Nucleus accumbens (tissue), 56 donors: ENCODE measurements around the gene TAOK3.
"Not testable (repeated sequence)": the region's sequence is repeated elsewhere in the genome, so short reads cannot be mapped to it uniquely, and the experiment has no call there.

Experiments used
- DNase-seq, 56 donors: peaks; one replicate each; lab custom pipeline; 2025; lab: John Stamatoyannopoulos, UW

Gene TAOK3

DNA sequence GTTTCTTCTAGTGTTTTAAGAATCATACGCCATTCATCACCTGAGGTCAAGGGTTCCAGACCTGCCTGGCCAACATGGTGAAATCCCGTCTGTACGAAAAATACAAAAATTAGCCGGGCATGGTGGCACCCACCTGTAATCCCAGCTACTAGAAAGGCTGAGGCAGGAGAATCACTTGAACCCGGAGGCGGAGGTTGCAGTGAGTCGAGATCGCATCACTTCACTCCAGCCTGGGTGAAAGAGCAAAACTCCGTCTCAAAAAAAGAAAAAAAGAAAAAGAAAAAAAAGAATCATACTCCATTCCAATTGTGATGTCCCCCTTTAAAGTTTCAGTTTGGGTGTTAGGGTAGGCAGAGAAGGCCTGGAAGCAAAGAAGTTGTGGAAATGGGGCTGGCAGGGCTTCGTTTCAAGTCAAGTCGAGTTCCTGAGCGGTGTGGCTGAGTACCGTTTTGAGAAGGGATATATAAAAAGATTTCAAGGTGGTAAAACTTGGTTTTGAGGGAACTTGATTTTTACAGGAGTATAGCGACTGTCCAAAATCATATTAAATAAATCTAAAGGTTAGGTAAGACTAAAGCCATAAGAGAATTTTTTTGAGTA, 1.5 kb upstream of the TAOK3 start:
- no peak for DNase-seq

DNA sequence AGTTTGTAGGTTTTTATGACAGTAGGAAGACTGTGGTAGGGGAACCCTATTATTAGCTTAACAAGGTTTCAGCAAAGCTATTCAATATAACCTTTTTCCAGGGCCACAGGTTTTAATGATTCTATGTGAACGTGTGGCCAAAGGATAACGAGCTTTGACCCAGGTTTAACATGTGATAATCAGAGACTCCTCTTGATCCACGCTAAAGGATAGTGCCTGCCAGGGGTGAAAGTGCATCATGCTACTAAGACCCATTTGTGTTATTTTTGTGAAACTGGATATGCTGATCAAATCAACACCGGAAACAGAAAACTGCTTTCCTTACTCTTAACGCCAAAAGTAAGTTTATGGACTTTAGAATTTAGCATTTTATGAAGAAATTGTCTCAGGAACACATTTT, 909 bp upstream of the TAOK3 start:
- no peak for DNase-seq

DNA sequence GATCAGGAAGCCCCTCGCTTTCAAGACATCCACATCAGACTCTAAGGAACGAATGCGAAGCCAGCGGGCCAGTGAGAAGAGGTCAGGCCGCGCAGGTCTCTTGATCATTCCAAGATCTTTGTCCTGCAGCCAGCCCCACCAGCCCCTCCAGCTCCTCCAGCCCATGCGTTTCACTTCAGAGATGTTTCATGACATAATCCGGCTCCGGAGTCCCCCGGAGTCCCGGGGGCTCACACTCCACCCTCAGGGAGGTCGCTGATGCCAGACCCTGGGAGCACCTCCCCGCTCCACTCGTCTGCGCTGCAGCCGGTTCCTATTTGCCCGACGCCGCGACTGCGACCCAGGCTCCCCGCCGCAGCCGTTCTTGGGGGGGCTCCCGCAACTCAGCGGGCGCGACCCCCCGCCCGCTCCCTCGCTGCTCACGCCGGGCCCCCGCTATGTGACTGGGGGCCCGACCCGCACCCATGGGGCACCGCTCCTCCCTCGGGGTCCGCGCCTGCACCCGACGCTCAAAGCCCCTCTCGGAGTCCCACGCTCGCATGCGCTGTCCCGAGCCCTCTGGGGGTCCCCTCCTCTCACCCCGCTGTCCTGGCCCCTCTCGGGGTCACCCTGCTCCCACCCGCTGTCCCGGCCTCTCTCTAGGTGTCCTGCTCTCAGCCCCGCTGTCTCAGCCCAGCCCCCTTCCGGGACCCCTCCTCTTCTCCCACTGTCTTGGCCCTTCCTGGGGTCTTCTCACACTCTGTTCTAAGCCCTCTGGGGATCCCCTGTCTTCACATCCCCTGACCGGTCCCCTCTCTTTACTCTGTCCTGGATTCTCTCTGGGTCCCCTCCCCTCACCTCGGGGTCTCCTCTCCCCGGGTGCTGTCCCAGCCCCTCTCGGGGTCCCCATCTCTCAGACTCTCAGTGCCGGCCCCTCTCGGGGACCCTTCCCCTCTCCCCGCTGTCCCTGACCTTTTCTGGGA, 1.1 kb downstream of the TAOK3 start:
- peak in 14 of 56 donors; percentile 6 to 44 (median 14) for DNase-seq

DNA sequence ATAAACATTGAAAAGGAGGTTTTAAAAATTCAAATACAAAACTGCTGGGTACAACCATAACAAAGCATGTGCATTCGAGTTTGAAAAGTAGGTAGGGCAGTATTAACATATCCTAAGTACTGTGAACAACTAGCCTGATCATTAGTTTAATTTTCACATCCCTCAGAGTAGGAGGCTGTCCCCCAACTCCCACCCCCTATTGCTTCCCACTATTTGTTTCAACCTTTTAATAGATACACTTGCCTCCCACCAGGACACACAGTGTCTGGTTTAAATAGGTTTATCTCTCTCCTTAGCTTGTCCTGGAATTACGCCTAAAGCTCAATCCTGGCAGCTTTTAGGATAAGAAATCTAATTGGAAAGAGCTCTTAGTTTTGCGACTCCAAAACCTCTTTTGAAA, 2.1 kb downstream of the TAOK3 start:
- no peak for DNase-seq

DNA sequence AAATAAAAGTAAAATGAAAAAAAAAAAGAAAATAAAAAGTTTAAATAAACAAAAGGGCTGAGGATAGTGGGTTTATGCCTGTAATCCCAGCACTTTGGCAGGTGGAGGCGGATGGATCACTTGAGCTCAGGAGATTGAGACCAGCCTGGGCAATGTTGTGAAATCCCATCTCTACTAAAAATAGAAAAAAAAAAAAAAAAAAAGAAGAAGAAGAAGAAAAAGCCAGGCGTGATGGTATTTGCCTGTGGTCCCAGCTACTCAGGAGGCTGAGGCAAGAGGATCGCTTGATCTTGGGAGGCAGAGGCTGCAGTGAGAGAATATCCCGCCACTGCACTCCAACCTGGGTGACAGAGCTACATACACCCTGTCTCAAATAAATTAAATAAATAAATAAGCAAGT, 3.9 kb downstream of the TAOK3 start:
- no peak for DNase-seq

DNA sequence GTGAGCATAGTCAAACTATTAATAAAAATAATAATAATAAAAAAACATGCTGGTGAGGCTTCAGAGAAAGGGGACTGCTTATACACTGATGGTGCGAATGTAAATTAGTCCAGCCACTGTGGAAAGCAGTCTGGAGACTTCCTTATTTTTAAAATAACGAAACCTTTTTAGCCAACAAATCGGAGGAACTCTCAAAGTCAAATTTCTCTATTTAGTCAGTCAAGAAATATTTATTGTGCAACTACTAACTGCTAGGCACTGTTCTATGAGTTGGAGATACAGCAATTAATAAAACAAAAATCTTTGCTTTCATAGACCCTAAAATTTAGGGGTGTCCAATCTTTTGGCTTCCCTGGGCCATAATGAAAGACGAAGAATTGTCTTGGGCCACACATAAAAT, 10.8 kb downstream of the TAOK3 start:
- DNase-seq: no peak

DNA sequence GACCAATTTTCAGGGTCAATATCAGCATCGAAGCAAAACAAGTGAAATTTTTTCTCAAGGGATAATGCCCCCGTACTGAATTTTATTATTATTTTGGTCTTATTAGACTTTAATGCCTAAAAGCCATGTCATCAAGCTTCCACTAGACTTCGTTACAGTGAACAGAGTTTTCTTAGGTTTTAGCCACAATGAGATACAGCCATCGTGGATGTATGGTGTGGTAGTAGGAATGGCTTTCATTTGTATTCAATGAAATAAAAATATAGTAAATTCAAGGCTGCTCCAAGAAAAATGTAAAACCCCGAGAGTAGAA, 11.7 kb downstream of the TAOK3 start:
- DNase-seq: no peak

DNA sequence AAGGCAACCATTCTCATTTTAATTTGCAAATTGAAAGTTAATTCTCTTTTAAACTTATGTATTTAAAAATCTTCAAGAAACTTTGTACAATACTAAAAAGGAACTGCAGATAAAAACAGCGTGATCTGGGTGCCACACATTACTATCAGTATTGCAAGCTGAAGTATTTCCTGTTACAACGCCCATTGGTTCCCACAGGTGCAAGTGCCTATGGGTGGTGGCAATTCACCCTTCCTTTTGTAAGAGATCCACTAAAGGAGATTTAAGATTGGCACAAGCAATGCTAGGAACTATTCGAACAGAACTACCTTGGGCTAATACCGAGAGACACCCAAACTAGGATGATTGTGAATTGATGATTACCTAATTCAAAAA, 13.2 kb downstream of the TAOK3 start:
- no peak for DNase-seq

DNA sequence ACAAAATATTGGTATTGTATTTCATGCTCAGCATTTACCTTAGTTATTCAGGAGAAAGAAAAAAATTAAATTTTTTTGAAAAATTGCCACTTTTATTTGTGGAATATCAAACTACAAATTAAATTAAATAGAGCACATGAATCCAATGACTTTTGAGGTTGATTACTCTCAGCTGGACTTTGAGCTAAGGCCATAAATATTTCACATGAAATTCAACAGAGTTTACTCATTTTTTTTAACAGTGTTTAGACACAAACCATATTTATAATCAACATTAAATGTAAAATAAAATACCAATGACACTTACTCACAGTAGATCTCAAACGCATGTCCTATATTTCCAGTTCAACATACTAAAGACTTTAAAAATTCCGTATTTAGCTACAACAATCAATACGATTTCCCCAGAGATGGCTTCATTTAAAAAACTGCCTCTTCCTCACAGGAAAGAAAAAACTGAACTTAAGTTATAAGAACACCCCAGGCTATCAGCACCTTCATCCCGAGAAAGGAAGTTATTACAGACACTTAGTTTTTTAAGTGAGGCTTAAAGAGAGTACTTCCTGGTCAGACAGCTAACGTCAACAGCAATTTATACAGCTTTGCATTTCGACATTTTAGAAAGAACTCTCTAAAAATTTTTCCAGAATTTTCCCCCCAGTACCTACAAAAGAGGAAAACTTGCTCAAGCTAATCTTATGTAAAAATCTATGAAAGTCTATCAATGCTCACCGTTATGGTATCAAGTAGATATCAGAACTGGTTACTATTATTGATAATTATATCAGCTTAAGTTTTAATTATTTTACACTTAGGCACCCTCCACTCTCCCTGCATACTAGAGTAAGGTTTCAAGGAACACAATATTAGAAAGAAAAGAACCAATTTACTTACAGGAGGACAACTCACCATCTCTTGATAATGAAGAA, 13.8 kb downstream of the TAOK3 start:
- DNase-seq: no peak

DNA sequence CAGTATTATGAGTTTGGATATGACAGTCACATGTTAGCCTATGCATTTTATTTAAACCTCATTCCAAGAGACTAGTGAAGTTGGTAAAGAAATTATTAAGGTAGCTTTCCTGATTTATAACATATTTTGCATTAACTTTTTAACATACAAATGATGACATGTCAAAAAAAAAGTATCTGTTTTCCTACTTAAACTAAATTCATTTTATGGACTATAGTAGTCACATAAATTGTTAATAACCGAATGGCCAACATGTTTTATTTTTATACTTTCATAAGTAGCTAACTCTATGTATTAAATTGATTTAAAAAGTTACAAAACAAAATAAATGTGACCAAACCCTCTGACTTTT, 14.7 kb downstream of the TAOK3 start:
- DNase-seq: no peak

DNA sequence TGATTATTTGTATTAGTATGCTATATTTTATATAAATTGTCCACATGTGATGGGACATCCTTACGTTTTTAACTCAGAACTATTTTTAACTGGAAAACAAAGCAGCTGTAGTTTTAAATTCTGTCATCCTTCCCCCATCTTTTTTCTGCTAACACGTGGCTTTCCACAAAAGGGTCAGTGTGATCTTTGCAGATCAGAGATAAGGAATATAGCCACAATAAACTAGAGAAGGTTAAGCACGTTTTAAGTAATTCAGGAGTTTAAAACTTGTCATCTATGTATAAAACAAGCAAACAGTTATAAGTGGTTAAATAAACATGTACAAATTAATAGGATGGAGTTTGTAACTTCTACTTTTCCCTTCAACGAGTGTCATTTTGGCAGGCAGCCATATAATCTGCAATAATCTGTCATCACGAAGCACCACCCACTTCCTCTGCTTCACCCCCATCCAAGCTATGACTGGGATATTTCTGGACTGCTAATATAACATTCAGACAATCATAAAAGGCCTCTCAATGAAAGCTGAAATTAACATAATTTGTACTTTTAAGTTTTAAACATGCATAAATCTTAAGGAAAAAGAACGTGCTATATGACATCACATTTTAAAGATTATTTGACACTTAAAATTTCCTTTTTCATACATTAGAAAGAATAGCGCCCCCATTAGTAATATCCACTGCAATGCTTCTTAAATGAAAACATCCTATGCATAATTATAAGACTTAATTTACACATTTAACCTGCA, 15.3 kb downstream of the TAOK3 start:
- DNase-seq: peak in 16 of 56 donors; percentile 4 to 43 (median 16)

DNA sequence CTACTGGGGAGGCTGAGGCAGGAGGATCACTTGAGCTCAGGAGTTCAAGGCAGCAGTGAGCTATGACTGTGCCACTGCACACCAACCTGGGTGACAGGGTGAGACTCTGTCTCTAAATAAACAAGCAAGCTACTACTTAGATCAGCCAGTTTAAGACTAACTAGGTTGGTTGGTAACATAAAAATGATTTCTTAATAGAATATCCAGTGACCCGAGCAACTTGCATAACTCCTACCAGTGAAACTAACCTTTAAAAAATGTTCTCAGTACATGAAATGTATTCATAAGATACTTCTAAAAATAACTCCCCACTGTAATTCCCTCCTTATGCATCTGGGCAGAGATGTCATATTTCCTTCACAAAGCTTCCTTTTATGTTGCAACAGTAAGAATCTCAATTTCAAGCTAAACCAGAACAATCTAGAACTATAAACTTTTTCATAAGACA, 15.9 kb downstream of the TAOK3 start:
- peak in 1 of 56 donors; percentile 7 for DNase-seq

DNA sequence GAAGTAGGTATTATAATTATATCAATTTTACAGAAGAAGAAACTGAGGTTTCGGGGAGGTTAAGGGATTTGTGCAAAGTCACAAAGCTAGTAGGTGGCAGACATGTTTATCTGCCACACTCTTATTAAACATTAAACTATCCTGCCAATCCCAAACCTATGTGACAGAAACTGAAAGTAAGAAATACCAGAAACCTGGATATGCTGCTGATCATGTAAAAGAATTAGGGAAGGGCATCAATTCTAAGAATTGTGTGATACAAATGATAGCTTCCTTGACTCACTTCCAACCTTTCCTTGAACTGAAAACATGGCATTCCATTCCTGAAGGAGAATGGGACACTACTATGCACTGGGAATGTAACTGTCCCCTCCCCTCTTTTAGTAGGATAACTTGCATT, 16.9 kb downstream of the TAOK3 start:
- no peak for DNase-seq

DNA sequence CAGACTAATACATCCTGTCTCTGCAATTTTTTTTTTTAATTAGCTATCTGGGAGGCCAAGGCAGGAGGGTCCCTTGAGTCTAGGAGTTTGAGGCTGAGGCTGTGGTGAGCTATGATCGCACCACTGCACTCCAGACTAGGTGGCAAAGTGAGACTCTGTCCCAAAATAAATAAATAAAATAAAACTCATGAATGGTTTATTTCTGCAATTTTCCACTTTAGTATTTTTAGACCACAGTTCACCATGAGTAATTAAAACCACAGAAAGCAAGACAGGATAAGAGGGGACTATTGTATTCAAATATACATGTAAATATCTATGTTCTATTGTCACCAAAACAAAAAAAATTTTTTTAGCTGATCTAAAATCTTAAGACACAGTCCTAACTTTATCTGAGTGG, 17.8 kb downstream of the TAOK3 start:
- no peak for DNase-seq

DNA sequence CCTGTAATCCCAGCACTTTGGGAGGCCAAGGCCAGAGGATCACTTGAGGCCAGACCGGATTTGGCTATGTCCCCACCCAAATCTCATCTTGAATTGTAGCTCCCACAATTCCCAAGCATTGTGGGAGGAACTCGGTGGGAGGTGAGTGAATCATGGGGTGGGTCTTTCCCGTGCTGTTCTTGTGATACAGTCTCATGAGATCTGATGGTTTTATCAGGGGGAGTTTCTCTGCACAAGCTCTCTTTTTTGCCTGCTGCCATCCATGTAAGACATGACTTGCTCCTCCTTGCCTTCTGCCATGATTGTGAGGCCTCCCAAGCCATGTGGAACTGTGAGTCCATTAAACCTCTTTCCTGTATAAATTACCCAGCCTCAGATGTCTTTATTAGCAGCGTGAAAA, 18.2 kb downstream of the TAOK3 start:
- not testable (repeated sequence) for DNase-seq

DNA sequence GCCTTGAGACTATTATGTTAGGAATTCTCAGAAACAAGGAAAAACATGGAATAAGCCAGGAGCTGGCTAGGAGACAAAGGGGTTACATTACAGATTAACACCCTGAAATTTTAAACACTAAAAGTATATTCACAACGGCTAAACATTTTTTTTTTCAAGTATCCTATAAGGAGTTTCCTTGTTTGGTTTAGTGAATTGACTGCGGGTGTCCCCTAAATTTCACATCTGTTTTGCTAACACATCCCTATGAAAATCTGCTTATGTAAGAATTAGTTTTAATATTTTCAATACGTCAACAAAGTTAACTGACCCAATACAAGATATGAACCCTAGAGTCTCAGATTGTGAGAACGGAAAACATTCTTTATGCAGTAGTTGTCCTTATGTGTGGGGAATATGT, 19.0 kb downstream of the TAOK3 start:
- DNase-seq: no peak

DNA sequence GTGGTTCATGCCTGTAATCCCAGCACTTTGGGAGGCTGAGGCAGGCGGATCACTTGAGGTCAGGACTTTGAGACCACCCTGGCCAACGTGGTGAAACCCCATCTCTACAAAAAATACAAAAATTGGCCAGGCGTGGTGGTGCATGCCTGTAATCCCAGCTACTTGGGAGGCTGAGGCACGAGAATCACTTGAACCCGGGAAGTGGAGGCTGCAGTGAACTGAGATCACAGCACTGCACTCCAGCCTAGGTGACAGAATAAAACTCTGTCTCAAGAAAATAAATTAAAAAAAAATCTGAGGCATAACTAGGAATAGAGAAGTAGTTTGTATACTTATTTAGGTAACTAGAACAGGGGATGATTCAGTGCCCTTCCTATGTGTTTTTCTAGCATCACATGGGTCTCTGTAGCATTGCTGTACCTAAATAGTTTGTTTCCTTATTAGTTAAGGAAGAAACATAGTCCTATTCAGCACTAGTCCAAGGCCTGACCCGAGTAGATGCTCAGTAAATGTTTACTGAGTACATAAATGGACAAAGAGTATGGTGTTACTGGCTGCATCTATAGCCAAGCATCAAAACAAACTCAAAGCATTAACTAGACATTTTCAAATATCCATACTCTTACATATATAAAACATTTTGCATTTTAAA, 21.7 kb downstream of the TAOK3 start:
- DNase-seq: no peak

DNA sequence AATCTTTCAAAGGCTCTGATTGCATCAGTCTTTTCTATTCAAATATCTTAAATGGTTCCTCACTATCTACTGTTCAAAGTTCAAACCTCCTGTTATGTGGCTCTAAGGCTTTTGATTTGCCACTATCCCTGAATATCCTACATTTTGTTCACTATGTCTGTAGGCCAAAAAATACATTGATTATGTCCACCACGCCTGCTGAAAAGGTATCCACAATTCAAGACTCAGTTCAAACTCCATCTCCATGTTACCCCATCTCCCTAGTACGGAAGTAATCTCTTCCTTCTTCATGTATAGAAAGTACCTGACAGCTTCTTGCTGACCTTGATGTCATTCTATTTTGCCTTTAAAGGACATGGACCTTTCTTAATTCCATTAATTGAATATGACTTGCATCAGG, 24.8 kb downstream of the TAOK3 start:
- DNase-seq: no peak

DNA sequence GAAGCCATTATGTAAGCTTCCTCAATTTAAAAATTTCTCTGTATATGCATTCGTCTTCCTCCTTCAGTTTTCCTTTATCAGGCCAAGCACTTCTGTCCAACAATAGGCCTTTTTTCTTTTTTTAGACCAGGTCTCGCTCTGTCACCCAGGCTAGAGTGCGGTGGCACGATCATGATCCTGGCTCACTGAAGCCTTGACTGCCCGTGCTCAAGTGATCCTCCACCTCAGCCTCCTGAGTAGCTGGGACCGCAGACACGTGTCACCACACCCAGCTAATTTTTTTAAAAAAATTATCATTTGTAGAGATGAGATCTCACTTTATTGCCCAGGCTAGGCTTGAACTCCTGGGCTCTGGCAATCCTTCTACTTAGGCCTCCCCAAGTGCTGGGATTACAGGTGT, 25.8 kb downstream of the TAOK3 start:
- DNase-seq: no peak

DNA sequence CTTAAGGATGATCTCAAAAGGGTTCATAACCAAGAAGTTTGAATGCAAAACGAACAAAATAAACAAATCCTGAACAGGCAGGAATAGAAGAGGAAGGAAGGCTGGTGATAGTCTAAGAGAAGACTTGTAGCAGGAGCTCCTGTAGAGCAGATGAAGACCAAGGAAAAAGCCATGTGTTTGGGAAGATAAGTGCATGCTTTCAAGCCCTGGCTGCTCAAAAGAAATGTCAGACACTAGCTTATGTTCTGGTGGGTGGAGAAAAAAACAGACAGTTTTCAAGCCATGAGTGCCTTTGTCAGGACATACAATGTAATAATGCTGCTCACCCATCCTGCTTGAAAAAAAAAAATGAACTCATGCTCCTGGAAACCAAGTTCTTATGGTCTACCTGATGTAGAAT, 27.4 kb downstream of the TAOK3 start:
- DNase-seq: no peak
